WERI-Rb-1 (cell line): ENCODE data around the gene GRK4.

Experiments
- DNase-seq: peaks from one replicate; pipeline ENCODE4 v3.0.0-alpha.2; 2020
- H3K27ac ChIP-seq: fragments of 250-450 bp; sonication (Bioruptor Pico); 2 replicates; pipeline ENCODE4 v1.5.1; 2020; ENCODE audit warnings: mild to moderate bottlenecking, moderate library complexity
- H3K27me3 ChIP-seq: fragments of 250-450 bp; sonication (Bioruptor Pico); 2 replicates; pipeline ENCODE4 v1.5.1; 2021; ENCODE audit warnings: mild to moderate bottlenecking, low read depth, moderate library complexity; ENCODE audit not compliant: insufficient read depth, severe bottlenecking
- H3K36me3 ChIP-seq: fragments of 250-450 bp; sonication (Bioruptor Pico); 2 replicates; pipeline ENCODE4 v1.5.1; 2020; ENCODE audit warnings: mild to moderate bottlenecking, moderate library complexity
- H3K4me3 ChIP-seq: 2 replicates; pipeline ENCODE4 v1.5.1; 2011; ENCODE audit warnings: low read depth, mild to moderate bottlenecking, control low read depth, low read length
- H3K9me3 ChIP-seq: fragments of 250-450 bp; sonication (Bioruptor Pico); 2 replicates; pipeline ENCODE4 v1.5.1; 2021; ENCODE audit warnings: mild to moderate bottlenecking, moderate library complexity; ENCODE audit not compliant: severe bottlenecking
- CTCF ChIP-seq: IDR thresholded peaks from 2 replicates; pipeline ENCODE4 v1.5.1; 2011; ENCODE audit warnings: low read depth, mild to moderate bottlenecking, control low read depth, inconsistent platforms, low read length

GRK4 gene

DNA sequence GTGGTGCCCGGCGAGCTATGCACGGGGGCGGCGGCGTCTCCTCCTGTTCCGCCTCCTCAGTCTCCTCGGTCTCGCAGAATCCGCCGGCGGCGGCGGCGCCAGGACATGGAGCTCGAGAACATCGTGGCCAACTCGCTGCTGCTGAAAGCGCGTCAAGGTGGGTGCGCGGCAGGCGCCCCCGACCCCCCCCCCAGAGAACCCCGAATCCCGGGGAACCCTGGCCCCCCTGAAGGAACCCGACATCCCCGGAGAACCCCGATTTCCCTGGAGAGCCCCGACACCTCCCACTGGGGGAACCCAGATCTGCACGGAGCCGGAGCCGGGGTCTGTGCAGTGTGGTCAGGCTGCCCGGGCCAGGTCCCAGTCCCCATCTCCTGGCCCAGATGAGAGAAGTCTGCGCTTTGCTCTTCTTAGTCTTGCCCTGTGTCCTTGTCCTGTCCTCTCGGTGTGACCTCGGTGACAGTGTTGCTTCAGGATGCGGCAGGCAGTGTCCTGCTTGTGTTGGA is 648 bp downstream of the GRK4 start:
- H3K4me3 ChIP-seq: peak overlapping the region; percentile 63
- peak overlapping the region; percentile 94 for H3K27ac ChIP-seq
- H3K9me3 ChIP-seq: no peaks in the 10 kb centered on the region
- no peak for DNase-seq
- H3K36me3 ChIP-seq: peaks cover 41% of the 10 kb centered on the region
- no peaks in the 10 kb centered on the region for H3K27me3 ChIP-seq
- no peak for TF ChIP-seq CTCF

GRCh38 chr4:2964706-2965258 is 1.4 kb downstream of the GRK4 start:
- Histone ChIP-seq H3K27ac (no peak overlapping the region), H3K9me3 (no peaks in the 10 kb centered on the region), H3K4me3 (peak overlapping the region; percentile 63), H3K27me3 (no peaks in the 10 kb centered on the region), H3K36me3 (peaks cover 37% of the 10 kb centered on the region)
- TF ChIP-seq CTCF: no peak
- DNase-seq: no peak

DNA sequence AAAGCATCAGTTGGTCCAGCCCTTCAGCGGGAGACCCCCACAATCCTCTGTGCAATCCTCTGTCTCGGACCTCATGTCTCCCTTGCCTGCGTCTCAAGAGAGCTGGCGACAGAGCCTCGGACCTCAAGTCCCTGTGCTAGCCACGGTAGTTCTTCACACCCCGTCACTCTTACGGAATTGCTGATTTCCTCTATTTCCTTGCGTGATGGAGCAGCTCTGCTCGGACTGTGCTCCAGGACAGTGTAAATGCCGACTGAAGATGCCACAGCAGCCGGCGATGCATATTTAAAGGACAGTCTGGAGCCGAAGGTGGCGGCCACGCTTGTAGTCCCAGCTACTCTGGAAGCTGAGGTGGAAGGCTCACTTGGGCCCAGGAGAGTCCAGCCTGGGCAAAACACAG is 1.9 kb downstream of the GRK4 start:
- no peak for TF ChIP-seq CTCF
- H3K27me3 ChIP-seq: no peaks in the 10 kb centered on the region
- no peaks in the 10 kb centered on the region for H3K9me3 ChIP-seq
- no peak overlapping the region for H3K4me3 ChIP-seq
- H3K36me3 ChIP-seq: peaks cover 32% of the 10 kb centered on the region
- no peak for DNase-seq
- no peak overlapping the region for H3K27ac ChIP-seq

- H3K27ac ChIP-seq: no peak overlapping the region
- H3K27me3 ChIP-seq: no peaks in the 10 kb centered on the region
- TF ChIP-seq CTCF: no peak
- no peaks in the 10 kb centered on the region for H3K9me3 ChIP-seq
- no peak overlapping the region for H3K4me3 ChIP-seq
- DNase-seq: no peak
- peaks cover 17% of the 10 kb centered on the region for H3K36me3 ChIP-seq
Measured at GRCh38 chr4:2968381-2968780, 5.0 kb downstream of the GRK4 start.

- no peak overlapping the region for H3K4me3 ChIP-seq
- no peak for DNase-seq
- no peak overlapping the region for H3K27ac ChIP-seq
- peaks cover 8% of the 10 kb centered on the region; the same call in 1 of the 2 replicates for H3K36me3 ChIP-seq
- no peaks in the 10 kb centered on the region for H3K9me3 ChIP-seq
- H3K27me3 ChIP-seq: no peaks in the 10 kb centered on the region
- no peak for TF ChIP-seq CTCF
Measured at GRCh38 chr4:2971275-2971674, 7.9 kb downstream of the GRK4 start.
